ENCODE data around the gene LHFPL2.

LHFPL2 gene

GRCh38 chr5:78541086-78541654 is 107.4 kb downstream of the LHFPL2 start:
- DNase-seq = no peak

GRCh38 chr5:78540335-78541085 is 108.1 kb downstream of the LHFPL2 start:
- no peak for DNase-seq

- no peak for DNase-seq
These were observed 110.2 kb downstream of the LHFPL2 start for GRCh38 chr5:78538240-78538850.

- no peak for DNase-seq
These were observed 110.8 kb downstream of the LHFPL2 start for GRCh38 chr5:78537821-78538220.

GRCh38 chr5:78537411-78537810 is 111.2 kb downstream of the LHFPL2 start:
- DNase-seq = no peak

GRCh38 chr5:78536661-78537196 is 111.8 kb downstream of the LHFPL2 start:
- no peak for DNase-seq

GRCh38 chr5:78534905-78535200 is 113.7 kb downstream of the LHFPL2 start:
- no peak for DNase-seq

- no peak for DNase-seq
These were observed 114.2 kb downstream of the LHFPL2 start for GRCh38 chr5:78534148-78534904.

- DNase-seq = no peak
These were observed 115.2 kb downstream of the LHFPL2 start for GRCh38 chr5:78533356-78533755.

GRCh38 chr5:78530342-78531096 is 118.1 kb downstream of the LHFPL2 start:
- DNase-seq = no peak

- no peak for DNase-seq
These were observed 120.6 kb downstream of the LHFPL2 start for GRCh38 chr5:78527925-78528324.

- no peak for DNase-seq
These were observed 121.3 kb downstream of the LHFPL2 start for GRCh38 chr5:78527054-78527859.

- no peak for DNase-seq
These were observed 122.5 kb downstream of the LHFPL2 start for GRCh38 chr5:78526049-78526525.

- no peak for DNase-seq
These were observed 125.0 kb downstream of the LHFPL2 start for GRCh38 chr5:78523314-78524193.

- no peak for DNase-seq
These were observed 125.9 kb downstream of the LHFPL2 start for GRCh38 chr5:78522476-78523260.

- DNase-seq = no peak
These were observed 127.1 kb downstream of the LHFPL2 start for GRCh38 chr5:78521455-78521854.

GRCh38 chr5:78519198-78519941 is 129.2 kb downstream of the LHFPL2 start:
- DNase-seq = no peak

- DNase-seq = no peak
These were observed 130.0 kb downstream of the LHFPL2 start for GRCh38 chr5:78518365-78519197.

Measured in T-helper 9 cell (primary cell).